HEK293 (cell line): ENCODE results near the gene SFTPD.

ENCODE experiments used
- CTCF ChIA-PET: fragments of 350-600 bp; formaldehyde crosslinking; extraction: SDS; loops from one replicate; lab custom pipeline; 2021; ENCODE audit warnings: antibody characterized with exemption; lab: Yijun Ruan, JAX
- POLR2A ChIA-PET: fragments of 300-600 bp; formaldehyde crosslinking; extraction: SDS; loops from one replicate; lab custom pipeline; 2020; ENCODE audit warnings: antibody characterized with exemption, inconsistent platforms; lab: Yijun Ruan, JAX
- H3K27ac ChIP-seq: fragments of 200-500 bp; sonication (Bioruptor generic); 2 replicates; pipeline ENCODE4 v1.5.1; 2014; ENCODE audit warnings: low read depth, low read length, control low read depth, inconsistent platforms; ENCODE audit errors: extremely low read depth
- H3K36me3 ChIP-seq, 2 experiments: fragments of 200-500 bp in 1 of 2; sonication (Bioruptor generic) in 1 of 2; 1 replicate in 1 of 2; 2 replicates in 1 of 2; pipeline ENCODE4 v1.5.1; 2014 to 2017; ENCODE audit warnings: inconsistent platforms in 2 of 2, low read length in 2 of 2; ENCODE audit not compliant: control insufficient read depth in 2 of 2, insufficient read depth in 1 of 2
- H3K4me1 ChIP-seq: fragments of 200-500 bp; sonication (Bioruptor generic); 2 replicates; pipeline ENCODE4 v1.5.1; 2014; ENCODE audit warnings: mild to moderate bottlenecking, low read length, inconsistent platforms; ENCODE audit not compliant: control insufficient read depth, insufficient read depth
- H3K4me3 ChIP-seq: 2 replicates; pipeline ENCODE4 v1.5.1; 2011; ENCODE audit warnings: low read depth, mild to moderate bottlenecking, control low read depth, low read length, moderate library complexity
- H3K9me3 ChIP-seq: fragments of 200-500 bp; sonication (Bioruptor generic); 2 replicates; pipeline ENCODE4 v1.5.1; 2014; ENCODE audit warnings: low read depth, low read length, inconsistent platforms; ENCODE audit not compliant: control insufficient read depth, insufficient read depth
- FEZF1 ChIP-seq: fragments of 450-650 bp; formaldehyde crosslinking; IDR thresholded peaks from 2 replicates; pipeline ENCODE4 v1.5.1; 2016; ENCODE audit warnings: missing biosample characterization, missing genetic modification characterization
- GFI1B ChIP-seq: fragments of 450-650 bp; formaldehyde crosslinking; IDR thresholded peaks from 2 replicates; pipeline ENCODE4 v1.5.1; 2016; ENCODE audit warnings: missing biosample characterization, missing genetic modification characterization
- MZF1 ChIP-seq: fragments of 450-650 bp; formaldehyde crosslinking; IDR thresholded peaks from 2 replicates; pipeline ENCODE4 v1.5.1; 2017; ENCODE audit warnings: missing biosample characterization, missing genetic modification characterization, borderline replicate concordance
- OVOL3 ChIP-seq: fragments of 450-650 bp; formaldehyde crosslinking; IDR thresholded peaks from 2 replicates; pipeline ENCODE4 v1.5.1; 2016; ENCODE audit warnings: missing biosample characterization, missing genetic modification characterization
- PRDM10 ChIP-seq: fragments of 450-650 bp; formaldehyde crosslinking; IDR thresholded peaks from 2 replicates; pipeline ENCODE4 v1.5.1; 2016; ENCODE audit warnings: missing biosample characterization, missing genetic modification characterization
- ZBTB26 ChIP-seq: fragments of 450-650 bp; formaldehyde crosslinking; optimal IDR thresholded peaks from 2 replicates; pipeline ENCODE3; 2016; ENCODE audit warnings: missing biosample characterization, mild to moderate bottlenecking, missing genetic modification characterization
- ZFHX2 ChIP-seq: fragments of 450-650 bp; formaldehyde crosslinking; conservative IDR thresholded peaks from 2 replicates; pipeline ENCODE4 v1.5.1; 2016; ENCODE audit warnings: missing biosample characterization, missing genetic modification characterization
- ZNF16 ChIP-seq: fragments of 450-650 bp; formaldehyde crosslinking; IDR thresholded peaks from 2 replicates; pipeline ENCODE4 v1.5.1; 2016; ENCODE audit warnings: low read depth, missing biosample characterization, missing genetic modification characterization
- ZNF175 ChIP-seq: fragments of 450-650 bp; formaldehyde crosslinking; IDR thresholded peaks from 2 replicates; pipeline ENCODE4 v1.5.1; 2016; ENCODE audit warnings: missing biosample characterization, missing genetic modification characterization
- ZNF274 ChIP-seq, 2 experiments: fragments of 200-500 bp in 1 of 2; fragments of 450-650 bp in 1 of 2; sonication (Bioruptor generic) in 1 of 2; formaldehyde crosslinking in 1 of 2; IDR thresholded peaks; 2 replicates each; pipeline versions ENCODE4 v1.5.1 to v1.6.1; 2014 to 2016; ENCODE audit warnings: borderline replicate concordance in 1 of 2, inconsistent platforms in 1 of 2, low read length in 1 of 2, missing biosample characterization in 1 of 2, missing genetic modification characterization in 1 of 2
- ZNF664 ChIP-seq: fragments of 450-650 bp; formaldehyde crosslinking; IDR thresholded peaks from 2 replicates; pipeline ENCODE4 v1.5.1; 2016; ENCODE audit warnings: missing biosample characterization, missing genetic modification characterization
- ZNF670 ChIP-seq: fragments of 450-650 bp; formaldehyde crosslinking; IDR thresholded peaks from 2 replicates; pipeline ENCODE4 v1.5.1; 2016; ENCODE audit warnings: missing biosample characterization, missing genetic modification characterization, low read depth
- ZNF843 ChIP-seq: fragments of 450-650 bp; formaldehyde crosslinking; IDR thresholded peaks from 2 replicates; pipeline ENCODE4 v1.5.1; 2016; ENCODE audit warnings: missing biosample characterization, missing genetic modification characterization
- TF ChIP-seq, protein P1 (sequence below): fragments of 450-650 bp; formaldehyde crosslinking; IDR thresholded peaks from 2 replicates; pipeline ENCODE4 v1.5.1; 2017; ENCODE audit warnings: missing biosample characterization, missing genetic modification characterization
- TF ChIP-seq, protein P2 (sequence below): fragments of 450-650 bp; formaldehyde crosslinking; IDR thresholded peaks from 2 replicates; pipeline ENCODE4; 2016; ENCODE audit warnings: missing biosample characterization, missing genetic modification characterization
- TF ChIP-seq, protein P3 (sequence below): fragments of 450-650 bp; formaldehyde crosslinking; IDR thresholded peaks from 2 replicates; pipeline ENCODE4 v1.5.1; 2017; ENCODE audit warnings: missing biosample characterization, missing genetic modification characterization
- TF ChIP-seq, protein P4 (sequence below): fragments of 450-650 bp; formaldehyde crosslinking; IDR thresholded peaks from 2 replicates; pipeline ENCODE4 v1.5.1; 2016; ENCODE audit warnings: missing biosample characterization, missing genetic modification characterization

Gene SFTPD

GRCh38 chr10:79932307-79932706, 16.6 kb downstream of the SFTPD start:
- CTCF ChIA-PET, result interaction anchor here (0.7 to 1.1 kb wide), 3 partner anchors 14 to 563 kb away, joined by 3 to 4 read pairs (median 3); no protein-coding TSS in a partner anchor
- POLR2A ChIA-PET, result no interaction called here
- Histone ChIP-seq H3K4me3 (no peak overlapping the region), H3K9me3 (no peaks in the 10 kb centered on the region), H3K4me1 (no peaks in the 10 kb centered on the region), H3K27ac (no peak overlapping the region), H3K36me3 (no peaks in the 10 kb centered on the region)
- TF ChIP-seq ZNF175 (no peak), ZNF16 (tag by site-specific recombination) (no peak), PRDM10 (tag by site-specific recombination) (no peak), MZF1 (tag by site-specific recombination) (no peak), GFI1B (tag by site-specific recombination) (no peak), ZNF274 (IDR thresholded peaks at IDR 0.05; ENCODE audit: low read length) (no peak), ZNF274 (tag by site-specific recombination; IDR thresholded peaks at IDR 0.05; ENCODE audit: borderline replicate concordance) (no peak)
- TF ChIP-seq, protein P1, sequence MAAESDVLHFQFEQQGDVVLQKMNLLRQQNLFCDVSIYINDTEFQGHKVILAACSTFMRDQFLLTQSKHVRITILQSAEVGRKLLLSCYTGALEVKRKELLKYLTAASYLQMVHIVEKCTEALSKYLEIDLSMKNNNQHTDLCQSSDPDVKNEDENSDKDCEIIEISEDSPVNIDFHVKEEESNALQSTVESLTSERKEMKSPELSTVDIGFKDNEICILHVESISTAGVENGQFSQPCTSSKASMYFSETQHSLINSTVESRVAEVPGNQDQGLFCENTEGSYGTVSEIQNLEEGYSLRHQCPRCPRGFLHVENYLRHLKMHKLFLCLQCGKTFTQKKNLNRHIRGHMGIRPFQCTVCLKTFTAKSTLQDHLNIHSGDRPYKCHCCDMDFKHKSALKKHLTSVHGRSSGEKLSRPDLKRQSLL, result no peak
- TF ChIP-seq, protein P2, sequence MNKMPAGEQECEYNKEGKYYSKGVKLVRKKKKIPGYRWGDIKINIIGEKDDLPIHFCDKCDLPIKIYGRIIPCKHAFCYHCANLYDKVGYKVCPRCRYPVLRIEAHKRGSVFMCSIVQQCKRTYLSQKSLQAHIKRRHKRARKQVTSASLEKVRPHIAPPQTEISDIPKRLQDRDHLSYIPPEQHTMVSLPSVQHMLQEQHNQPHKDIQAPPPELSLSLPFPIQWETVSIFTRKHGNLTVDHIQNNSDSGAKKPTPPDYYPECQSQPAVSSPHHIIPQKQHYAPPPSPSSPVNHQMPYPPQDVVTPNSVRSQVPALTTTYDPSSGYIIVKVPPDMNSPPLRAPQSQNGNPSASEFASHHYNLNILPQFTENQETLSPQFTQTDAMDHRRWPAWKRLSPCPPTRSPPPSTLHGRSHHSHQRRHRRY (tag by site-specific recombination), result no peak

DNA sequence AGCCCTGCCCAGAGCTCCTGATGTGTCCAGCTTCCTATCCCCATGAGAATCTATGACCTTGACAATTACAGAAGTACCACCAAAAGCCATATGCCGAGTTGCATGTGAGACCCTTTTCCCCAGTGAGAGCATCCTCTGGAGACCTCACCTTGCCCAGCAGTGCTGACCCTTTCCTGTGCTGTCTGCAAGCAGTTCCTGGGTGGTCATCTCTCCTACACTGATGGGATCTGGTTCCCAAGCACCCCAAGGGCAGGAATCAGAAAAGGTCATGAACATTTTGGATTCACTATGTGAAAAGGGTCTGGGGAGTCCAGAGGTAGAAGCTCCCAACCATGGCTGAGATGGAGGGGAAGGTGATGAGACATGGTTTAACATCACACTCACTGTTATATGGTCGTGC, 18.2 kb downstream of the SFTPD start:
- no peaks in the 10 kb centered on the region for H3K36me3 ChIP-seq
- no peaks in the 10 kb centered on the region for H3K9me3 ChIP-seq
- H3K4me3 ChIP-seq, result no peak overlapping the region
- no peaks in the 10 kb centered on the region for H3K4me1 ChIP-seq
- ChIA-PET POLR2A (no interaction called here), CTCF (interaction anchor here (0.6 to 1.2 kb wide), 3 partner anchors 125 to 393 kb away, joined by 3 to 5 read pairs (median 3); no protein-coding TSS in a partner anchor)
- H3K27ac ChIP-seq, result no peak overlapping the region
- TF ChIP-seq, protein P3, sequence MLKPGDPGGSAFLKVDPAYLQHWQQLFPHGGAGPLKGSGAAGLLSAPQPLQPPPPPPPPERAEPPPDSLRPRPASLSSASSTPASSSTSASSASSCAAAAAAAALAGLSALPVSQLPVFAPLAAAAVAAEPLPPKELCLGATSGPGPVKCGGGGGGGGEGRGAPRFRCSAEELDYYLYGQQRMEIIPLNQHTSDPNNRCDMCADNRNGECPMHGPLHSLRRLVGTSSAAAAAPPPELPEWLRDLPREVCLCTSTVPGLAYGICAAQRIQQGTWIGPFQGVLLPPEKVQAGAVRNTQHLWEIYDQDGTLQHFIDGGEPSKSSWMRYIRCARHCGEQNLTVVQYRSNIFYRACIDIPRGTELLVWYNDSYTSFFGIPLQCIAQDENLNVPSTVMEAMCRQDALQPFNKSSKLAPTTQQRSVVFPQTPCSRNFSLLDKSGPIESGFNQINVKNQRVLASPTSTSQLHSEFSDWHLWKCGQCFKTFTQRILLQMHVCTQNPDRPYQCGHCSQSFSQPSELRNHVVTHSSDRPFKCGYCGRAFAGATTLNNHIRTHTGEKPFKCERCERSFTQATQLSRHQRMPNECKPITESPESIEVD, result no peak
- TF ChIP-seq ZFHX2 (tag by site-specific recombination), result no peak
- no peak for TF ChIP-seq ZNF664
- TF ChIP-seq, protein P4, sequence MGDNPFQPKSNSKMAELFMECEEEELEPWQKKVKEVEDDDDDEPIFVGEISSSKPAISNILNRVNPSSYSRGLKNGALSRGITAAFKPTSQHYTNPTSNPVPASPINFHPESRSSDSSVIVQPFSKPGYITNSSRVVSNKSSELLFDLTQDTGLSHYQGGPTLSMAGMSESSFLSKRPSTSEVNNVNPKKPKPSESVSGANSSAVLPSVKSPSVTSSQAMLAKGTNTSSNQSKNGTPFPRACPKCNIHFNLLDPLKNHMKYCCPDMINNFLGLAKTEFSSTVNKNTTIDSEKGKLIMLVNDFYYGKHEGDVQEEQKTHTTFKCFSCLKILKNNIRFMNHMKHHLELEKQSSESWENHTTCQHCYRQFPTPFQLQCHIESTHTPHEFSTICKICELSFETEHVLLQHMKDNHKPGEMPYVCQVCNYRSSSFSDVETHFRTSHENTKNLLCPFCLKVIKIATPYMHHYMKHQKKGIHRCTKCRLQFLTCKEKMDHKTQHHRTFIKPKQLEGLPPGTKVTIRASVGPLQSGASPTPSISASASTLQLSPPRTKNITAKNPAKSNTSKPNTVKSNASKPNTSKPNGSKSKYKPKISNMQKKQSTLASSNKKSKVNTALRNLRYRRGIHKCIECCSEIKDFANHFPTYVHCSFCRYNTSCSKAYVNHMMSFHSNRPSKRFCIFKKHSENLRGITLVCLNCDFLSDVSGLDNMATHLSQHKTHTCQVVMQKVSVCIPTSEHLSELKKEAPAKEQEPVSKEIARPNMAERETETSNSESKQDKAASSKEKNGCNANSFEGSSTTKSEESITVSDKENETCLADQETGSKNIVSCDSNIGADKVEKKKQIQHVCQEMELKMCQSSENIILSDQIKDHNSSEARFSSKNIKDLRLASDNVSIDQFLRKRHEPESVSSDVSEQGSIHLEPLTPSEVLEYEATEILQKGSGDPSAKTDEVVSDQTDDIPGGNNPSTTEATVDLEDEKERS (tag by site-specific recombination), result no peak
- no peak for TF ChIP-seq PRDM10 (tag by site-specific recombination)
- TF ChIP-seq ZNF670 (tag by site-specific recombination), result no peak
- no peak for TF ChIP-seq ZBTB26 (tag by site-specific recombination)
- TF ChIP-seq FEZF1 (tag by site-specific recombination), result no peak
- TF ChIP-seq ZNF843 (tag by site-specific recombination), result no peak
- TF ChIP-seq OVOL3 (tag by site-specific recombination), result no peak
